Mesothelial cell of epicardium (in vitro differentiated cells): ENCODE results near the gene MAN2A2. TPM values are rescaled to one million over a fixed set of nuclear protein-coding genes. Genes with fewer than 3 reads are reported as not detected.
A peak's percentile ranks its signal among the peaks of the same experiment; 100 is the strongest.
"Not testable (repeated sequence)": the region's sequence is repeated elsewhere in the genome, so short reads cannot be mapped to it uniquely, and the experiment has no call there.

Source experiments
- DNase-seq, 2 experiments: peaks; one replicate each; pipeline ENCODE4 v3.0.0; 2021; ENCODE audit warnings: low spot score in 2 of 2; ENCODE audit not compliant: unreplicated experiment in 2 of 2
- H3K27ac Mint-ChIP-seq: 2 replicates; pipeline ENCODE4 v1.8.0; 2021; ENCODE audit warnings: mixed read lengths
- H3K27me3 Mint-ChIP-seq: 2 replicates; pipeline ENCODE4 v1.8.0; 2021; ENCODE audit warnings: low read depth, mixed read lengths
- H3K36me3 Mint-ChIP-seq: 2 replicates; pipeline ENCODE4 v1.8.0; 2021; ENCODE audit warnings: mixed read lengths
- H3K4me1 Mint-ChIP-seq: 2 replicates; pipeline ENCODE4 v1.8.0; 2021; ENCODE audit warnings: mixed read lengths
- H3K4me3 Mint-ChIP-seq: 2 replicates; pipeline ENCODE4 v1.8.0; 2021; ENCODE audit warnings: mild to moderate bottlenecking, moderate library complexity, mixed read lengths
- H3K9me3 Mint-ChIP-seq: 2 replicates; pipeline ENCODE4 v1.8.0; 2021; ENCODE audit warnings: mixed read lengths
- total RNA-seq: library from RNA; stranded (reverse); gene quantifications from 3 replicates; pipeline ENCODE4 v1.2.1, GENCODE V29; 2021
- TF ChIP-seq, protein P1 (sequence below): fragments of 200-600 bp; sonication (generic); IDR thresholded peaks from one replicate; pipeline ENCODE4 v1.5.0; 2021; ENCODE audit warnings: antibody characterized with exemption; ENCODE audit not compliant: unreplicated experiment

MAN2A2 gene
- total RNA-seq, 1 donor from 2014 or later = 104 TPM

DNA sequence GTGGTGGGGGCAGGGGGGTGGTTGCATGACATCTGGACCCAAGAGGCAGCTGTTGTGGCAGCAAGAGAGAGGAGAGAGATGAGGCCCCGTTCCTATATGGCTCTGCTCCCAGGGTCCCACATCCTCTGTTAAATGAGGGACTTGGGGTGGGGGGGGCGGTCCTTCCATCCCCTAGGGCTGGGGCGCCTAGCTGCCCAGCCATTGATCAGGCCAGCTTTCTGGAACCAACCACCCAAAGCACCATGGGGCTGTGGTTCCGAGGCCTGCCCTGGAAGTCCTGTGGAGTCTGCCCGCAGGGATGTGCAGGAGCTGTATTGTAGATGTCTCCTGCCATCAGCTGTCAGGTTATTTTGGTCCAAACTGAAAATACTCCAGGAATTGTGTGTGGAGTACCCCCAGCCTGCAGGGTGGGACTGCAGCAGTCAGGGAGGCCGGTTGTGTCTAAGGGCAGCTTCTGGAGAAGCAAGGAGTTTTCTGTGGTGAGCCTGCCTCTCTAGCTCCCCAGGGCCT, 29.6 kb upstream of the MAN2A2 start:
- Mint-ChIP-seq H3K4me3 (peak overlapping the region; percentile 74), H3K9me3 (no peaks in the 10 kb centered on the region), H3K27ac (peak overlapping the region; percentile 92), H3K36me3 (peaks cover 22% of the 10 kb centered on the region), H3K4me1 (peaks cover 50% of the 10 kb centered on the region), H3K27me3 (no peaks in the 10 kb centered on the region)
- TF ChIP-seq, protein P1, sequence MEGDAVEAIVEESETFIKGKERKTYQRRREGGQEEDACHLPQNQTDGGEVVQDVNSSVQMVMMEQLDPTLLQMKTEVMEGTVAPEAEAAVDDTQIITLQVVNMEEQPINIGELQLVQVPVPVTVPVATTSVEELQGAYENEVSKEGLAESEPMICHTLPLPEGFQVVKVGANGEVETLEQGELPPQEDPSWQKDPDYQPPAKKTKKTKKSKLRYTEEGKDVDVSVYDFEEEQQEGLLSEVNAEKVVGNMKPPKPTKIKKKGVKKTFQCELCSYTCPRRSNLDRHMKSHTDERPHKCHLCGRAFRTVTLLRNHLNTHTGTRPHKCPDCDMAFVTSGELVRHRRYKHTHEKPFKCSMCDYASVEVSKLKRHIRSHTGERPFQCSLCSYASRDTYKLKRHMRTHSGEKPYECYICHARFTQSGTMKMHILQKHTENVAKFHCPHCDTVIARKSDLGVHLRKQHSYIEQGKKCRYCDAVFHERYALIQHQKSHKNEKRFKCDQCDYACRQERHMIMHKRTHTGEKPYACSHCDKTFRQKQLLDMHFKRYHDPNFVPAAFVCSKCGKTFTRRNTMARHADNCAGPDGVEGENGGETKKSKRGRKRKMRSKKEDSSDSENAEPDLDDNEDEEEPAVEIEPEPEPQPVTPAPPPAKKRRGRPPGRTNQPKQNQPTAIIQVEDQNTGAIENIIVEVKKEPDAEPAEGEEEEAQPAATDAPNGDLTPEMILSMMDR = no peak
- DNase-seq = no peak

DNA sequence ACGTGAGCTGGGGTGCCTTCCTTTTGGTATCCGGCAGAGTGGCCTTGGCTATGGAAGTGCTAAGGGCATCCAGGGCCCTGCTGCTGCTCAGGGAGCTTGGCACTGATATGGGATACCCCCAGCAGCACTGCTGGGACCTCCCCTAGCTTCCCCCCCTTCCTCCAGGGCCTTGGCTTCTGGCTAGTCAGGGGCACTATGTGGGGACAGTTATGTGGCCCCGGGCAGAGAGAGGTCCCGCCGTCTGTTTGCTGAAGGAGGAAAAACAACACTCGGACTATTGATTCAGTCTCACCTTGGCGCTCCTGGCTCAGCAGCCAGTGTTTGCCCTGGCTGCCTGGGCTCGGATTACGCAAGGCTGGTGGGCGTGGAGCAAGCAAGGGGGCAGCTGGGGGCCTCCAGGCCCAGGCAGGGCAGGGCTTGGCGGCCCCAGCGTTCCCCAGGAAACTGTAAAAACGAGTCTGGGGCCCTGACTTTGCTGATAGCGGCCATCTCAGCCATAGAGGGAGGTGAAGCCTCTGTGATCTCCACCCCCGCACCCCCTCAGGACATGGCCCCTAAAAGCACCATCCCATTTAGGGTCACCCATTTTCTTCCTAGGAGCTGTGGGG, 29.0 kb upstream of the MAN2A2 start:
- no peaks in the 10 kb centered on the region for H3K27me3 Mint-ChIP-seq
- H3K36me3 Mint-ChIP-seq = peaks cover 22% of the 10 kb centered on the region
- no peaks in the 10 kb centered on the region for H3K9me3 Mint-ChIP-seq
- TF ChIP-seq, protein P1 = no peak
- H3K4me1 Mint-ChIP-seq = peaks cover 44% of the 10 kb centered on the region
- peak overlapping the region; percentile 74 for H3K4me3 Mint-ChIP-seq
- no peak for DNase-seq
- peak overlapping the region; percentile 89 for H3K27ac Mint-ChIP-seq

DNA sequence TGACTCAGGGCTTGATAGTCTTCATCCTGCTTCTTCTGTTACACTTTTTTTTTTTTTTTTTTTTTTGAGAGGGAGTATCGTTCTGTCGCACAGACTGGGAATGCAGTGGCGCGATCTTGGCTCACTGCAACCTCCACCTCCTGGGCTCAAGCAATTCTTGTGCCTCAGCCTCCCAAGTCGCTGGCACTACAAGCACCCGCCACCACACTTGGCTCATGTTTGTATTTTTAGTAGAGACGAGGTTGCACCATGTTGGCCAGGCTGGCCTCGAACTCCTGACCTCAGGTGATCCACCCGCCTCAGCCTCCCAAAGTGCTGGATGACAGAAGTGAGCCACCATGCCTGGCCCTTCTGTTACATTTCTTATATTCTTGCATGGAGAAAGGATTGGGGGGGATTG, 28.1 kb upstream of the MAN2A2 start:
- DNase-seq, H3K4me3 Mint-ChIP-seq, H3K27me3 Mint-ChIP-seq, H3K9me3 Mint-ChIP-seq, H3K27ac Mint-ChIP-seq: not testable (repeated sequence)
- Mint-ChIP-seq H3K36me3 (peaks cover 27% of the 10 kb centered on the region), H3K4me1 (peaks cover 35% of the 10 kb centered on the region)

DNA sequence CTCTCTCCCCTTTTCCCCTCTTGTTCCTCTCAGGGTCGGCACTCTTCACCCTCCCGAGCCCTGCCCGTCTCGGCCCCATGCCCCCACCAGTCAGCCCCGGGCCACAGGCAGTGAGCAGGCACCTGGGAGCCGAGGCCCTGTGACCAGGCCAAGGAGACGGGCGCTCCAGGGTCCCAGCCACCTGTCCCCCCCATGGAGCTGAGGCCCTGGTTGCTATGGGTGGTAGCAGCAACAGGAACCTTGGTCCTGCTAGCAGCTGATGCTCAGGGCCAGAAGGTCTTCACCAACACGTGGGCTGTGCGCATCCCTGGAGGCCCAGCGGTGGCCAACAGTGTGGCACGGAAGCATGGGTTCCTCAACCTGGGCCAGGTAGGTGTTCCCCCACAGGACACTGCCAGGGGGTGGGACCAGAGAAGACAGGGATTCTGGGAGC, 27.5 kb upstream of the MAN2A2 start:
- no peaks in the 10 kb centered on the region for H3K27me3 Mint-ChIP-seq
- H3K27ac Mint-ChIP-seq = no peak overlapping the region
- H3K4me3 Mint-ChIP-seq = no peak overlapping the region
- peaks cover 27% of the 10 kb centered on the region for H3K36me3 Mint-ChIP-seq
- TF ChIP-seq, protein P1 = no peak
- H3K9me3 Mint-ChIP-seq = no peaks in the 10 kb centered on the region
- no peak for DNase-seq
- peaks cover 30% of the 10 kb centered on the region for H3K4me1 Mint-ChIP-seq

DNA sequence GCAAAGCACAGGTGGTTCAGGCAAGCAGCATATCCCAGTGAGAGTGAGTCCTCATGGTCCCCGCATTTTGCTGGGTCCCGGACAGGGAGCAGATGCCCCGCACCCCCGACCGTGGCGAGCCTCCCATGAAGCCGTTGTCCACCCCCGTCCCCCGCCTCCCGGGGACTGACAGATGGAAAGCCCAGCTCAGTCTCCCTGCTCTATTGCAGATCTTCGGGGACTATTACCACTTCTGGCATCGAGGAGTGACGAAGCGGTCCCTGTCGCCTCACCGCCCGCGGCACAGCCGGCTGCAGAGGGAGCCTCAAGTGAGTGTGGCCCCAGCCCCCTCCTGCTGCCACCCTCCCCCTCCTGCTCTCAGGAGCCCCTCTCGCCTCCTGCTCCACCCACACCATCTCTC, 27.1 kb upstream of the MAN2A2 start:
- peaks cover 26% of the 10 kb centered on the region for H3K4me1 Mint-ChIP-seq
- no peaks in the 10 kb centered on the region for H3K27me3 Mint-ChIP-seq
- no peak overlapping the region for H3K27ac Mint-ChIP-seq

DNA sequence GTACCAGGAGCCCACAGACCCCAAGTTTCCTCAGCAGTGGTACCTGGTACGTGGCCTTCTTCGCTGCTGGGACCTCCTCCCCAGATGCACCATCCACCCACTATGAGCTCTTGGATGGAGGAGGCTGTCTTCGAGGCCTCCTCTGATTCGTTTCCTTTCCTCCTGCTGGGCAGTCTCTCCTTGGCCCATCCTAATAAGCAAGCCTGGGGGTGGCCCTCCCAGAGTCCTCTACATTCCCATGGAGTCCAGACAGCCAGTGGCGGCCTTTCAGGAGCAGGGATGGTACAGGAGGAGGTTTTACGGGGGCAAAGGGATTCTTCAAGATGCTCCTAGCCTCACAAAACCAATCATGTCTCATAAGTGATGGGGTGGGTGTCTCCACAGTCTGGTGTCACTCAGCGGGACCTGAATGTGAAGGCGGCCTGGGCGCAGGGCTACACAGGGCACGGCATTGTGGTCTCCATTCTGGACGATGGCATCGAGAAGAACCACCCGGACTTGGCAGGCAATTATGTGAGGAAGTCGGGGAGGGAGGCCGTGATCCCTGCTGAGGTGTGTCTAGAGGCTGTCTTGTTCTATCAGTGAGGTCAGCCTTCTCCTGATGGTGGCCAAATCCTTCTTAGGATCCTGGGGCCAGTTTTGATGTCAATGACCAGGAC, 26.5 kb upstream of the MAN2A2 start:
- peaks cover 26% of the 10 kb centered on the region for H3K4me1 Mint-ChIP-seq
- H3K4me3 Mint-ChIP-seq = no peak overlapping the region
- no peak for DNase-seq
- H3K36me3 Mint-ChIP-seq = peaks cover 27% of the 10 kb centered on the region
- no peaks in the 10 kb centered on the region for H3K27me3 Mint-ChIP-seq
- TF ChIP-seq, protein P1 = no peak
- H3K9me3 Mint-ChIP-seq = no peaks in the 10 kb centered on the region
- H3K27ac Mint-ChIP-seq = no peak overlapping the region

More for the DNA sequence above, 27.1 kb upstream of the MAN2A2 start:
- Mint-ChIP-seq H3K36me3 (peaks cover 27% of the 10 kb centered on the region), H3K4me3 (no peak overlapping the region), H3K9me3 (no peaks in the 10 kb centered on the region)
- TF ChIP-seq, protein P1 = no peak
- no peak for DNase-seq
